PC-3 (cell line): ENCODE data around the gene RNF208. TPM values are rescaled to one million over a fixed set of nuclear protein-coding genes. Genes with fewer than 3 reads are reported as not detected.

ENCODE experiments used
- ATAC-seq: fragments of 200-7000 bp; cut with Tn5 transposase; 2 replicates; pipeline ENCODE4 v1.9.1; 2020; ENCODE audit warnings: mild to moderate bottlenecking, moderate library complexity
- BruUV-seq: library from RNA; stranded (reverse); fragments of 400-500 nt; replicated peaks from 2 replicates; lab custom pipeline; 2021; lab: Mats Ljungman, UMichigan
- CTCF ChIA-PET: fragments of 300-600 bp; sonication (Branson Sonifier 250); formaldehyde crosslinking; loops from one replicate; lab custom pipeline; 2022; ENCODE audit warnings: antibody characterized with exemption; lab: Charles Lee
- POLR2A ChIA-PET: fragments of 300-600 bp; sonication (Branson Sonifier 250); formaldehyde crosslinking; loops from one replicate; lab custom pipeline; 2022; ENCODE audit warnings: antibody characterized with exemption; ENCODE audit not compliant: unreplicated experiment; lab: Charles Lee
- DNase-seq: peaks from one replicate; pipeline ENCODE4 v3.0.0-alpha.2; 2015
- H2AFZ ChIP-seq: fragments of 300-600 bp; sonication (generic); 2 replicates; pipeline ENCODE4 v1.6.0; 2016; ENCODE audit warnings: antibody characterized with exemption, low read length
- H3F3A ChIP-seq: fragments of 300-600 bp; sonication (generic); one replicate; pipeline ENCODE4 v1.6.0; 2017; ENCODE audit warnings: antibody characterized with exemption, low read length, control low read depth, mild to moderate bottlenecking; ENCODE audit not compliant: unreplicated experiment
- H3K27ac ChIP-seq: fragments of 300-600 bp; sonication (generic); 2 replicates; pipeline ENCODE4 v1.5.1; 2016; ENCODE audit warnings: mild to moderate bottlenecking, low read length
- H3K27me3 ChIP-seq: fragments of 300-600 bp; sonication (generic); 2 replicates; pipeline ENCODE4 v1.6.1; 2016; ENCODE audit warnings: low read length, mixed read lengths
- H3K36me3 ChIP-seq: fragments of 300-600 bp; sonication (generic); 2 replicates; pipeline ENCODE4 v1.6.1; 2016; ENCODE audit warnings: low read depth, mixed run types, low read length, mixed read lengths
- H3K4me1 ChIP-seq: fragments of 300-600 bp; sonication (generic); 2 replicates; pipeline ENCODE4 v1.5.1; 2016; ENCODE audit warnings: low read length; ENCODE audit not compliant: insufficient read depth
- H3K4me2 ChIP-seq: fragments of 300-600 bp; sonication (generic); 2 replicates; pipeline ENCODE4 v1.6.0; 2016; ENCODE audit warnings: low read length
- H3K4me3 ChIP-seq: fragments of 300-600 bp; sonication (generic); 2 replicates; pipeline ENCODE4 v1.5.1; 2016; ENCODE audit warnings: mild to moderate bottlenecking, low read length, mixed read lengths
- H3K79me2 ChIP-seq: fragments of 300-600 bp; sonication (generic); 2 replicates; pipeline ENCODE4 v1.6.1; 2017; ENCODE audit warnings: low read length, mixed read lengths
- H3K9ac ChIP-seq: fragments of 300-600 bp; sonication (generic); 2 replicates; pipeline ENCODE4 v1.6.0; 2016; ENCODE audit warnings: mild to moderate bottlenecking, low read length
- H3K9me2 ChIP-seq: fragments of 300-600 bp; sonication (generic); replicated peaks from 2 replicates; pipeline ENCODE4 v1.6.1; 2016; ENCODE audit warnings: mixed run types, low read length, mixed read lengths
- H3K9me3 ChIP-seq: fragments of 300-600 bp; sonication (generic); 2 replicates; pipeline ENCODE4 v1.6.1; 2016; ENCODE audit warnings: low read length, mixed read lengths
- H4K20me1 ChIP-seq: fragments of 300-600 bp; sonication (generic); 2 replicates; pipeline ENCODE4 v1.6.1; 2016; ENCODE audit warnings: low read length, mixed read lengths
- EZH2 ChIP-seq: fragments of 300-600 bp; sonication (generic); IDR thresholded peaks from one replicate; pipeline ENCODE4 v1.6.1; 2017; ENCODE audit warnings: antibody characterized with exemption, mild to moderate bottlenecking, low read length; ENCODE audit not compliant: unreplicated experiment
- EZH2phosphoT487 ChIP-seq: fragments of 300-600 bp; sonication (generic); IDR thresholded peaks from 2 replicates; pipeline ENCODE4 v1.6.1; 2018; ENCODE audit warnings: mild to moderate bottlenecking, antibody characterized with exemption, low read length, borderline replicate concordance
- intact Hi-C: fragments of 100-400 bp; cut with micrococcal nuclease; formaldehyde crosslinking; loops from 2 replicates; pipeline ENCODE4 v1.9.0; 2023
- total RNA-seq: library from RNA; depleted of rRNA; stranded (reverse); fragments of >200 nt; gene quantifications from 2 replicates; pipeline ENCODE4 v1.2.3, GENCODE V29; 2014
- TF ChIP-seq, protein P1 (sequence below): fragments of 300-600 bp; sonication (generic); conservative IDR thresholded peaks from 2 replicates; pipeline ENCODE4 v1.5.1; 2017; ENCODE audit warnings: antibody characterized with exemption, low read depth, mild to moderate bottlenecking, low read length

RNF208 gene
- total RNA-seq, 1 experiment from 2014 or later = 1.7 TPM

DNA sequence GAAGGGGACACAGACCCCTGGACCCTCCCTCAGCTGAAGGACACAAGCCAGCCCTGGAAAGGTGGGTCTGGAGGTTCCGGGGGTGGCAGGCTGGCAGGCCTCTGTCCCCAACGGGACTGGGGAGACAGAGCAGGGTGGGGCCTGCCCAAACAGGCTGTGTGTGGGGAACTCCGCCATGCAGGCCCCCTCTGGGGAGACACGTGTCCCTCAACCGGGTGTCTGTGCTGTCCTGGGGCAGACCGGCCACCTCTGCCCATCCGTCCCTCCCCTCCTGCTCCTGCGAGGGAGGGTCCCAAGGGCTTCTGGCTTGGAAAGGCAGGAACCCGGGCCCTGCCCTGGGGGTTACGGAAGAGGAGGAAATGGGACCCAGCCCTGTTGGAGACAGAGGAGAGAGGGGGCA is 10.1 kb upstream of the RNF208 start:
- Histone ChIP-seq H3K36me3 (no peaks in the 10 kb centered on the region), H3K27ac (no peak overlapping the region), H3K79me2 (no peaks in the 10 kb centered on the region), H2AFZ (no peak overlapping the region), H3K4me1 (peaks cover 12% of the 10 kb centered on the region), H3F3A (no peaks in the 10 kb centered on the region), H4K20me1 (no peaks in the 10 kb centered on the region), H3K9me2 (no peaks in the 10 kb centered on the region), H3K9ac (no peak overlapping the region), H3K9me3 (no peaks in the 10 kb centered on the region), H3K4me2 (no peak overlapping the region), H3K27me3 (no peaks in the 10 kb centered on the region), H3K4me3 (no peak overlapping the region)
- intact Hi-C loops = no loop called here
- TF ChIP-seq EZH2 (no peak), EZH2phosphoT487 (no peak)
- TF ChIP-seq, protein P1, sequence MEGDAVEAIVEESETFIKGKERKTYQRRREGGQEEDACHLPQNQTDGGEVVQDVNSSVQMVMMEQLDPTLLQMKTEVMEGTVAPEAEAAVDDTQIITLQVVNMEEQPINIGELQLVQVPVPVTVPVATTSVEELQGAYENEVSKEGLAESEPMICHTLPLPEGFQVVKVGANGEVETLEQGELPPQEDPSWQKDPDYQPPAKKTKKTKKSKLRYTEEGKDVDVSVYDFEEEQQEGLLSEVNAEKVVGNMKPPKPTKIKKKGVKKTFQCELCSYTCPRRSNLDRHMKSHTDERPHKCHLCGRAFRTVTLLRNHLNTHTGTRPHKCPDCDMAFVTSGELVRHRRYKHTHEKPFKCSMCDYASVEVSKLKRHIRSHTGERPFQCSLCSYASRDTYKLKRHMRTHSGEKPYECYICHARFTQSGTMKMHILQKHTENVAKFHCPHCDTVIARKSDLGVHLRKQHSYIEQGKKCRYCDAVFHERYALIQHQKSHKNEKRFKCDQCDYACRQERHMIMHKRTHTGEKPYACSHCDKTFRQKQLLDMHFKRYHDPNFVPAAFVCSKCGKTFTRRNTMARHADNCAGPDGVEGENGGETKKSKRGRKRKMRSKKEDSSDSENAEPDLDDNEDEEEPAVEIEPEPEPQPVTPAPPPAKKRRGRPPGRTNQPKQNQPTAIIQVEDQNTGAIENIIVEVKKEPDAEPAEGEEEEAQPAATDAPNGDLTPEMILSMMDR = no peak
- ChIA-PET POLR2A (no interaction called here), CTCF (no interaction called here)
- no peak for DNase-seq
- no peak for ATAC-seq
- BruUV-seq = no TSS peak

DNA sequence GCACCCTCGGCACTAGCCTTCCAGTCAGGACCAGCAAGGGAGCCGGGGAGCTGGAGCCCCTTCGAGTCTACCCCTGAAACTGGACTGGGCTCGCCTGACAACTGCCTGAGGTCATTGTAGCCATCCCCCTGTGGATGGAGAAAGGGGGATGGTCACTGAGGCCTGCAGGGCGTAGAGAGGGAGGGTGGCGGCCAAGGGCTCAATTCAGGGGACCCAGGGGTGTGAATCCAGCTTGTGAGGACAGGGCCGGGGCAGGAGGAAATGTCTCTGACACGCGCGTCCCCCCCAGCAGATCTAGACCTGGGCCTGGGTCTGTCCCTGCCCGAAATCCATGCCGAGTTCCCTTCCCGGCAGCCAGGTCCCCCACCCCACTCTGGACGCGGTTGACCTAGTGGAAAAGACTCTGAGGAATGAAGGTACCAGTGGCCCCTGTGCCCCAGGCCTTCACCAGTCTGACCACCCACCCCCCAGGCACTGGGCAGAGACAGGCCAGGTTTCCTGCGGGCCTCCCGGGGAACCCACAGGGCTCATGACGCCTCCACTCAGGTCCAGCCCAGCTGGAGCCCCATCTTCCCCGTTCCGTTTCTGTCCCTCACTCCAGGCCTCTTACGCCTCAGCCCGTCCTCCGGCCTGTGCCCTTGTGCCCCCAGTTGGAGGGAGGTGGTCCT is 9.5 kb upstream of the RNF208 start:
- Histone ChIP-seq H3K9me2 (no peaks in the 10 kb centered on the region), H3K4me1 (peaks cover 15% of the 10 kb centered on the region), H3K4me3 (no peak overlapping the region), H3F3A (no peaks in the 10 kb centered on the region), H4K20me1 (no peaks in the 10 kb centered on the region), H3K9ac (no peak overlapping the region), H3K4me2 (no peak overlapping the region), H3K9me3 (no peaks in the 10 kb centered on the region), H3K27me3 (no peaks in the 10 kb centered on the region), H3K79me2 (no peaks in the 10 kb centered on the region), H3K36me3 (no peaks in the 10 kb centered on the region), H3K27ac (no peak overlapping the region), H2AFZ (no peak overlapping the region)
- ATAC-seq (no peak), DNase-seq (no peak)
- TF ChIP-seq, protein P1 = no peak
- CTCF ChIA-PET = no interaction called here
- POLR2A ChIA-PET = no interaction called here
- intact Hi-C loops = no loop called here
- no TSS peak for BruUV-seq

DNA sequence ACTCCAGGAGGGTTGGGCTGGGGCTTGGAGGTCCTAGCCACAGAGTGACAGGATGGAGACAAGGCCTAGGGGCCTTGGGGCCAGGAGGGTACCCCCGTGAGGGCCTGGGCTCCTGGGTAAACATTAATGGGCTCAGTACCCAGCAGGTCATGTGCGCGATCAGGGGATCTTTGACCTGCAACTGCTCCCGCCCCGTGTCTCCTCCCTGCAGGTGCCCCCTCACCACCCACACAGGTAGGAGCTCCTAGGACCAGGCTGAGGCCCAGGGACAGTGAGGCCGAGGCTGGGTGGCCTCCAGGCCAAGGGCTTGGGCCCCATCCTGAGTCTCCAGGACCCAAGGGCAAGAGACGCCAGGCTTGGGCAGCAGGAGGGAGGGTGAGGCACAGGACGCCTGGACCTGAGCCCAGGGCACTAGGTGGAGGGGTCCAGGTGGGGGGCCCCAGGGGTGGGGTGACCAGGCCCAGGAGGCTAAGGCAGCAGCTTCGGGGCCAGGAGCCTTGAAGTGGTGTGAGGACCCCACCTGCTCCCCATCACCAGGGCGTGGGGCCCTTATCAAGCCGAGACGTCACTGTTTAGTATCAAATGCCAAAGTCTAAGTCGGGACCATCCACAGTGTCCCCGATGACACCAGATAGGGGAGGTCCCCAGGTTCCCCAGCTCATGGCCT is 8.8 kb upstream of the RNF208 start, which contains the start of gene SLC34A3:
TSS of gene SLC34A3 (plus strand) at position 197 of the 667 bp plus-strand sequence. CDS start 802 bp downstream, outside the sequence.
- peaks cover 21% of the 10 kb centered on the region for H3K4me1 ChIP-seq
- no peak for DNase-seq
- TF ChIP-seq EZH2phosphoT487 = no peak
- TF ChIP-seq, protein P1 = no peak
- TF ChIP-seq EZH2 = no peak
- ChIA-PET POLR2A (interaction anchor here (0.6 kb wide), 1 partner anchor 166 kb away, joined by 3 read pairs; no protein-coding TSS in a partner anchor), CTCF (no interaction called here)
- no peak within 1 kb of the TSS for H3K4me3 ChIP-seq
- no peaks in the 10 kb centered on the region for H3K9me3 ChIP-seq
- peaks cover 1% of the 10 kb centered on the region for H3K79me2 ChIP-seq
- H4K20me1 ChIP-seq = no peaks in the 10 kb centered on the region
- no peak within 1 kb of the TSS for H2AFZ ChIP-seq
- no TSS peak for BruUV-seq
- no peak within 1 kb of the TSS for H3K9ac ChIP-seq
- H3K27ac ChIP-seq = no peak within 1 kb of the TSS
- ATAC-seq = no peak
- no peak within 1 kb of the TSS for H3K4me2 ChIP-seq
- intact Hi-C loops = no loop called here
- no peaks in the 10 kb centered on the region for H3K36me3 ChIP-seq
- no peaks in the 10 kb centered on the region for H3K27me3 ChIP-seq
- H3F3A ChIP-seq = no peaks in the 10 kb centered on the region
- no peaks in the 10 kb centered on the region for H3K9me2 ChIP-seq
